WTC11 (cell line): Measurements from ENCODE around the gene KRT7. TPM values are rescaled to one million over a fixed set of nuclear protein-coding genes. Genes with fewer than 3 reads are reported as not detected.

Experiments
- ATAC-seq: fragments of 200-7000 bp; cut with Tn5 transposase; 2 replicates; pipeline ENCODE4 v1.10.0; 2021; ENCODE audit warnings: mild to moderate bottlenecking, moderate library complexity
- CTCF ChIA-PET: fragments of 300-600 bp; sonication (Branson Sonifier 250); formaldehyde crosslinking; loops from one replicate; lab custom pipeline; 2021; ENCODE audit warnings: antibody characterized with exemption; lab: Charles Lee
- POLR2A ChIA-PET: fragments of 350-600 bp; sonication (Branson Sonifier 250); formaldehyde crosslinking; loops from one replicate; lab custom pipeline; 2021; ENCODE audit warnings: antibody characterized with exemption; lab: Charles Lee
- DNase-seq: peaks from one replicate; pipeline ENCODE4 v3.0.0; 2021; ENCODE audit warnings: low spot score
- H3K27ac Mint-ChIP-seq: 2 replicates; pipeline ENCODE4 v1.8.0; 2021; ENCODE audit warnings: mixed read lengths
- H3K27me3 Mint-ChIP-seq: 2 replicates; pipeline ENCODE4 v1.8.0; 2021; ENCODE audit warnings: low read depth, mild to moderate bottlenecking, moderate library complexity, mixed read lengths
- H3K36me3 Mint-ChIP-seq: 2 replicates; pipeline ENCODE4 v1.8.0; 2021; ENCODE audit warnings: mixed read lengths
- H3K4me1 Mint-ChIP-seq: 2 replicates; pipeline ENCODE4 v1.8.0; 2022; ENCODE audit warnings: mixed read lengths
- H3K4me3 Mint-ChIP-seq: 2 replicates; pipeline ENCODE4 v1.8.0; 2021; ENCODE audit warnings: mild to moderate bottlenecking, moderate library complexity, mixed read lengths
- H3K9me3 Mint-ChIP-seq: 2 replicates; pipeline ENCODE4 v1.8.0; 2021; ENCODE audit warnings: mixed read lengths
- ELF4 ChIP-seq: sonication (generic); formaldehyde crosslinking; IDR thresholded peaks from 2 replicates; pipeline ENCODE4 v1.8.1; 2022; ENCODE audit warnings: low read depth, mild to moderate bottlenecking, moderate library complexity, missing genetic modification reagents
- ETV6 ChIP-seq: sonication (generic); formaldehyde crosslinking; IDR thresholded peaks from 2 replicates; pipeline ENCODE4 v1.8.1; 2022; ENCODE audit warnings: mild to moderate bottlenecking, missing genetic modification reagents
- FOXP1 ChIP-seq: sonication (generic); formaldehyde crosslinking; IDR thresholded peaks from 2 replicates; pipeline ENCODE4 v1.8.0; 2022; ENCODE audit warnings: missing genetic modification reagents, mild to moderate bottlenecking, moderate library complexity, borderline replicate concordance
- MYBL2 ChIP-seq: sonication (generic); formaldehyde crosslinking; IDR thresholded peaks from 2 replicates; pipeline ENCODE4 v1.8.1; 2023; ENCODE audit warnings: mild to moderate bottlenecking, moderate library complexity, missing genetic modification reagents
- NFATC4 ChIP-seq: fragments of 250-450 bp; sonication (Bioruptor Pico); IDR thresholded peaks from 2 replicates; pipeline ENCODE4 v1.9.0; 2021; ENCODE audit warnings: mild to moderate bottlenecking
- NR1H2 ChIP-seq: sonication (generic); formaldehyde crosslinking; IDR thresholded peaks from 2 replicates; pipeline ENCODE4 v1.9.0; 2021; ENCODE audit warnings: mild to moderate bottlenecking, moderate library complexity, missing genetic modification reagents
- TEAD1 ChIP-seq: sonication (generic); formaldehyde crosslinking; IDR thresholded peaks from 2 replicates; pipeline ENCODE4 v1.8.0; 2022; ENCODE audit warnings: mild to moderate bottlenecking, missing genetic modification reagents
- ZNF219 ChIP-seq: sonication (generic); formaldehyde crosslinking; IDR thresholded peaks from 2 replicates; pipeline ENCODE4 v1.8.0; 2023; ENCODE audit warnings: missing genetic modification reagents, mild to moderate bottlenecking, borderline replicate concordance
- ZNF317 ChIP-seq: sonication (generic); formaldehyde crosslinking; IDR thresholded peaks from 2 replicates; pipeline ENCODE4 v1.8.1; 2023; ENCODE audit warnings: low read depth, mild to moderate bottlenecking, moderate library complexity, missing genetic modification reagents, borderline replicate concordance
- ZNF396 ChIP-seq: fragments of 250-450 bp; sonication (Bioruptor Pico); IDR thresholded peaks from 2 replicates; pipeline ENCODE4 v1.8.0; 2021; ENCODE audit warnings: mild to moderate bottlenecking, moderate library complexity, borderline replicate concordance
- ZNF416 ChIP-seq: fragments of 250-450 bp; sonication (Bioruptor Pico); IDR thresholded peaks from 2 replicates; pipeline ENCODE4 v1.9.0; 2021; ENCODE audit warnings: mild to moderate bottlenecking, inconsistent platforms
- total RNA-seq: library from RNA; stranded (reverse); gene quantifications from 3 replicates; pipeline ENCODE4 v1.2.3, GENCODE V29; 2021
- TF ChIP-seq, protein P1 (sequence below): sonication (generic); formaldehyde crosslinking; IDR thresholded peaks from 2 replicates; pipeline ENCODE4 v1.8.1; 2022; ENCODE audit warnings: mild to moderate bottlenecking, missing genetic modification reagents, moderate library complexity, borderline replicate concordance
- TF ChIP-seq, protein P2 (sequence below): sonication (generic); formaldehyde crosslinking; IDR thresholded peaks from 2 replicates; pipeline ENCODE4 v1.8.1; 2023; ENCODE audit warnings: mild to moderate bottlenecking, missing genetic modification reagents, moderate library complexity
- TF ChIP-seq, protein P3 (sequence below): sonication (generic); formaldehyde crosslinking; IDR thresholded peaks from 2 replicates; pipeline ENCODE4 v1.8.0; 2022; ENCODE audit warnings: mild to moderate bottlenecking, missing genetic modification reagents
- TF ChIP-seq, protein P4 (sequence below): sonication (generic); formaldehyde crosslinking; conservative IDR thresholded peaks from 2 replicates; pipeline ENCODE4 v1.8.1; 2022; ENCODE audit warnings: mild to moderate bottlenecking, missing genetic modification reagents
- TF ChIP-seq, protein P5 (sequence below): sonication (generic); formaldehyde crosslinking; IDR thresholded peaks from 2 replicates; pipeline ENCODE4 v1.8.1; 2022; ENCODE audit warnings: low read depth, missing genetic modification reagents, borderline replicate concordance
- TF ChIP-seq, protein P6 (sequence below): fragments of 200-600 bp; IDR thresholded peaks from 2 replicates; pipeline ENCODE4 v1.8.0; 2022; ENCODE audit warnings: antibody characterized with exemption
- TF ChIP-seq, protein P7 (sequence below): sonication (generic); formaldehyde crosslinking; IDR thresholded peaks from 2 replicates; pipeline ENCODE4 v1.8.0; 2022; ENCODE audit warnings: mild to moderate bottlenecking, missing genetic modification reagents
- TF ChIP-seq, protein P8 (sequence below): sonication (generic); formaldehyde crosslinking; IDR thresholded peaks from 2 replicates; pipeline ENCODE4 v1.8.1; 2023; ENCODE audit warnings: mild to moderate bottlenecking, missing genetic modification reagents, moderate library complexity

The KRT7 gene
- total RNA-seq, 1 experiment from 2014 or later, result 10.6 TPM

DNA sequence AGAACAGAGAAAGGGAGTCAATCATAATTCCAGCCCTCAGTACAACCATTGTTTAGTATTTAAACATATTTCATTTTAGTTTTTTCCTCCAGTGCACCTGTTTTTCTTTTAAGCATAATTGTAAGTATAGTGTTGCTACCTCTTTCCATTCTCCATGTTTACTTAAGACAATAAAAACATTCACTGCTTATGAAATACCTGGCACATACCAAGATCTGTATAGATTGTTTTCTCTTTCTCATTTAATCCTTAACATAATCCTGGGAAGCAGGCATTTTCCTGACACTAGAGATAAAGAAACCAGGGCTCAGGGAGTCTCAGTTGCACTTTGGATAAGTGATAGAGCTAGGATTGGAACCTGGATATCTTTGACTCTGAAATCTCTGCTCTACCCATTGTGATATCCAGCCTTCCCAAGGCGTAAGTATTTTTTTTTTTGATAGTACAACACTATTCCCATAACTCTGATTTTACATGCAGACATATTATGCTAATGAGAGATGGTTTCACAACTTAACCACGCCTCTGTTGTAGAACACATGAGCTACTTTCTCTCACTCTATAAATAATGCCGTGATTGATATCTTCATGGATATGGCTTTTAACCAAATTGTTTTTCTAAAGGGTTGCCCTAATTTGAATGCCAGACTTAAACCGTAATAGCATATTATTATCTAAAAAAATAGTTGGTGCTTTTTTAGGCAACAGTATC lies 11.8 kb upstream of the KRT7 start (continued):
- TF ChIP-seq, protein P1, sequence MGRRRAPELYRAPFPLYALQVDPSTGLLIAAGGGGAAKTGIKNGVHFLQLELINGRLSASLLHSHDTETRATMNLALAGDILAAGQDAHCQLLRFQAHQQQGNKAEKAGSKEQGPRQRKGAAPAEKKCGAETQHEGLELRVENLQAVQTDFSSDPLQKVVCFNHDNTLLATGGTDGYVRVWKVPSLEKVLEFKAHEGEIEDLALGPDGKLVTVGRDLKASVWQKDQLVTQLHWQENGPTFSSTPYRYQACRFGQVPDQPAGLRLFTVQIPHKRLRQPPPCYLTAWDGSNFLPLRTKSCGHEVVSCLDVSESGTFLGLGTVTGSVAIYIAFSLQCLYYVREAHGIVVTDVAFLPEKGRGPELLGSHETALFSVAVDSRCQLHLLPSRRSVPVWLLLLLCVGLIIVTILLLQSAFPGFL (CRISPR knock-in tag), result no peak
- TF ChIP-seq ELF4 (CRISPR knock-in tag), result no peak
- TF ChIP-seq MYBL2 (CRISPR knock-in tag), result no peak
- TF ChIP-seq ZNF396, result no peak
- no peak for TF ChIP-seq FOXP1
- TF ChIP-seq, protein P2, sequence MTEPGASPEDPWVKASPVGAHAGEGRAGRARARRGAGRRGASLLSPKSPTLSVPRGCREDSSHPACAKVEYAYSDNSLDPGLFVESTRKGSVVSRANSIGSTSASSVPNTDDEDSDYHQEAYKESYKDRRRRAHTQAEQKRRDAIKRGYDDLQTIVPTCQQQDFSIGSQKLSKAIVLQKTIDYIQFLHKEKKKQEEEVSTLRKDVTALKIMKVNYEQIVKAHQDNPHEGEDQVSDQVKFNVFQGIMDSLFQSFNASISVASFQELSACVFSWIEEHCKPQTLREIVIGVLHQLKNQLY (CRISPR knock-in tag), result no peak
- TF ChIP-seq ZNF416 (CRISPR knock-in tag), result no peak
- TF ChIP-seq ETV6 (CRISPR knock-in tag), result no peak
- TF ChIP-seq, protein P3, sequence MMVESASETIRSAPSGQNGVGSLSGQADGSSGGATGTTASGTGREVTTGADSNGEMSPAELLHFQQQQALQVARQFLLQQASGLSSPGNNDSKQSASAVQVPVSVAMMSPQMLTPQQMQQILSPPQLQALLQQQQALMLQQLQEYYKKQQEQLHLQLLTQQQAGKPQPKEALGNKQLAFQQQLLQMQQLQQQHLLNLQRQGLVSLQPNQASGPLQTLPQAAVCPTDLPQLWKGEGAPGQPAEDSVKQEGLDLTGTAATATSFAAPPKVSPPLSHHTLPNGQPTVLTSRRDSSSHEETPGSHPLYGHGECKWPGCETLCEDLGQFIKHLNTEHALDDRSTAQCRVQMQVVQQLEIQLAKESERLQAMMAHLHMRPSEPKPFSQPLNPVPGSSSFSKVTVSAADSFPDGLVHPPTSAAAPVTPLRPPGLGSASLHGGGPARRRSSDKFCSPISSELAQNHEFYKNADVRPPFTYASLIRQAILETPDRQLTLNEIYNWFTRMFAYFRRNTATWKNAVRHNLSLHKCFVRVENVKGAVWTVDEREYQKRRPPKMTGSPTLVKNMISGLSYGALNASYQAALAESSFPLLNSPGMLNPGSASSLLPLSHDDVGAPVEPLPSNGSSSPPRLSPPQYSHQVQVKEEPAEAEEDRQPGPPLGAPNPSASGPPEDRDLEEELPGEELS (CRISPR knock-in tag), result no peak
- no peak for TF ChIP-seq ZNF219 (CRISPR knock-in tag)
- TF ChIP-seq, protein P4, sequence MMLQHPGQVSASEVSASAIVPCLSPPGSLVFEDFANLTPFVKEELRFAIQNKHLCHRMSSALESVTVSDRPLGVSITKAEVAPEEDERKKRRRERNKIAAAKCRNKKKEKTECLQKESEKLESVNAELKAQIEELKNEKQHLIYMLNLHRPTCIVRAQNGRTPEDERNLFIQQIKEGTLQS (CRISPR knock-in tag), result no peak
- TF ChIP-seq, protein P5, sequence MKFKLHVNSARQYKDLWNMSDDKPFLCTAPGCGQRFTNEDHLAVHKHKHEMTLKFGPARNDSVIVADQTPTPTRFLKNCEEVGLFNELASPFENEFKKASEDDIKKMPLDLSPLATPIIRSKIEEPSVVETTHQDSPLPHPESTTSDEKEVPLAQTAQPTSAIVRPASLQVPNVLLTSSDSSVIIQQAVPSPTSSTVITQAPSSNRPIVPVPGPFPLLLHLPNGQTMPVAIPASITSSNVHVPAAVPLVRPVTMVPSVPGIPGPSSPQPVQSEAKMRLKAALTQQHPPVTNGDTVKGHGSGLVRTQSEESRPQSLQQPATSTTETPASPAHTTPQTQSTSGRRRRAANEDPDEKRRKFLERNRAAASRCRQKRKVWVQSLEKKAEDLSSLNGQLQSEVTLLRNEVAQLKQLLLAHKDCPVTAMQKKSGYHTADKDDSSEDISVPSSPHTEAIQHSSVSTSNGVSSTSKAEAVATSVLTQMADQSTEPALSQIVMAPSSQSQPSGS (CRISPR knock-in tag), result no peak

DNA sequence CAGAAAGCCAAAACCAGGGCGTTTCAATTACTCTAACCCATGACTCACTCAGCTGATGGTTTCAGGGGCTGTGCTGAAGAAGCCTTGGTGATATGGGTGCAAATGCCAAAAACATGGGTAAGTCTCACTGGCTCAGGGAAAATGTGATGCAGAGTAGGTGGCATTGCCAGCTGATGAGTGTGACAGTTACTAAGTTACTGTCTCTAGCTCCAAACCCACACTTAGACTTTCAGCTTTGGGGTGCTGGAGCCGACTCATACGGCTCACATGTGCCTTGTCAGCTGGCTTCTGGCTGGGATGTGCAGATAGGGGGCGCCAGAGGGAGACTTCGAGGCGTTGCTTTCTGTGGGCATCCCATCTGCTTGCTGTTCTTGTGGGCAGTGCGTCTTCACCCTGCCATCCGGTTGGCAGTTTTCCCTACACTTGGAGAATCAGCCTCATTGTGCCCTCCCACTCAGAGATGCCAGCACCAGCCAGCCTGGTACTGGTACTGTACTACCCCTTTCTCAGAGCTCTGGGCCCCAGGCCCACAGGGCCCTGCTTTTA lies 11.1 kb upstream of the KRT7 start:
- H3K27me3 Mint-ChIP-seq, result peaks cover 8% of the 10 kb centered on the region
- H3K4me1 Mint-ChIP-seq, result peaks cover 5% of the 10 kb centered on the region; the same call in 1 of the 2 replicates
- H3K9me3 Mint-ChIP-seq, result no peaks in the 10 kb centered on the region
- no peak overlapping the region for H3K4me3 Mint-ChIP-seq
- H3K27ac Mint-ChIP-seq, result no peak overlapping the region
- H3K36me3 Mint-ChIP-seq, result no peaks in the 10 kb centered on the region
- ChIA-PET CTCF (interaction anchor here (0.6 to 3.6 kb wide), 70 partner anchors 10 to 658 kb away, joined by 3 to 67 read pairs (median 5); partner anchors contain the start of genes KRT7, KRT80, KRT86 and SMIM41), POLR2A (no interaction called here)
- DNase-seq (peak; percentile 93), ATAC-seq (peak; percentile 91)
- TF ChIP-seq, protein P6, sequence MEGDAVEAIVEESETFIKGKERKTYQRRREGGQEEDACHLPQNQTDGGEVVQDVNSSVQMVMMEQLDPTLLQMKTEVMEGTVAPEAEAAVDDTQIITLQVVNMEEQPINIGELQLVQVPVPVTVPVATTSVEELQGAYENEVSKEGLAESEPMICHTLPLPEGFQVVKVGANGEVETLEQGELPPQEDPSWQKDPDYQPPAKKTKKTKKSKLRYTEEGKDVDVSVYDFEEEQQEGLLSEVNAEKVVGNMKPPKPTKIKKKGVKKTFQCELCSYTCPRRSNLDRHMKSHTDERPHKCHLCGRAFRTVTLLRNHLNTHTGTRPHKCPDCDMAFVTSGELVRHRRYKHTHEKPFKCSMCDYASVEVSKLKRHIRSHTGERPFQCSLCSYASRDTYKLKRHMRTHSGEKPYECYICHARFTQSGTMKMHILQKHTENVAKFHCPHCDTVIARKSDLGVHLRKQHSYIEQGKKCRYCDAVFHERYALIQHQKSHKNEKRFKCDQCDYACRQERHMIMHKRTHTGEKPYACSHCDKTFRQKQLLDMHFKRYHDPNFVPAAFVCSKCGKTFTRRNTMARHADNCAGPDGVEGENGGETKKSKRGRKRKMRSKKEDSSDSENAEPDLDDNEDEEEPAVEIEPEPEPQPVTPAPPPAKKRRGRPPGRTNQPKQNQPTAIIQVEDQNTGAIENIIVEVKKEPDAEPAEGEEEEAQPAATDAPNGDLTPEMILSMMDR, result peak; percentile 87
- TF ChIP-seq ZNF317 (CRISPR knock-in tag) (peak; percentile 78), NFATC4 (CRISPR knock-in tag) (no peak), TEAD1 (0 out of 2 replicates have a peak, but pooled peaks have one; percentile 18), NR1H2 (no peak)
- TF ChIP-seq, protein P4 (CRISPR knock-in tag), result no peak
- TF ChIP-seq, protein P7, sequence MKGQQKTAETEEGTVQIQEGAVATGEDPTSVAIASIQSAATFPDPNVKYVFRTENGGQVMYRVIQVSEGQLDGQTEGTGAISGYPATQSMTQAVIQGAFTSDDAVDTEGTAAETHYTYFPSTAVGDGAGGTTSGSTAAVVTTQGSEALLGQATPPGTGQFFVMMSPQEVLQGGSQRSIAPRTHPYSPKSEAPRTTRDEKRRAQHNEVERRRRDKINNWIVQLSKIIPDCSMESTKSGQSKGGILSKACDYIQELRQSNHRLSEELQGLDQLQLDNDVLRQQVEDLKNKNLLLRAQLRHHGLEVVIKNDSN (CRISPR knock-in tag), result peak; percentile 48; the same call in 1 of the 2 replicates
- TF ChIP-seq, protein P8, sequence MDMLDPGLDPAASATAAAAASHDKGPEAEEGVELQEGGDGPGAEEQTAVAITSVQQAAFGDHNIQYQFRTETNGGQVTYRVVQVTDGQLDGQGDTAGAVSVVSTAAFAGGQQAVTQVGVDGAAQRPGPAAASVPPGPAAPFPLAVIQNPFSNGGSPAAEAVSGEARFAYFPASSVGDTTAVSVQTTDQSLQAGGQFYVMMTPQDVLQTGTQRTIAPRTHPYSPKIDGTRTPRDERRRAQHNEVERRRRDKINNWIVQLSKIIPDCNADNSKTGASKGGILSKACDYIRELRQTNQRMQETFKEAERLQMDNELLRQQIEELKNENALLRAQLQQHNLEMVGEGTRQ (CRISPR knock-in tag), result peak; percentile 51; the same call in 1 of the 2 replicates
